NCI-H1048 (cell line): ENCODE results near the gene SCML1.
A peak's percentile ranks its signal among the peaks of the same experiment; 100 is the strongest.

ENCODE experiments used
- DNase-seq: peaks from one replicate; lab custom pipeline; 2025; lab: John Stamatoyannopoulos, UW

Gene SCML1, protein sequence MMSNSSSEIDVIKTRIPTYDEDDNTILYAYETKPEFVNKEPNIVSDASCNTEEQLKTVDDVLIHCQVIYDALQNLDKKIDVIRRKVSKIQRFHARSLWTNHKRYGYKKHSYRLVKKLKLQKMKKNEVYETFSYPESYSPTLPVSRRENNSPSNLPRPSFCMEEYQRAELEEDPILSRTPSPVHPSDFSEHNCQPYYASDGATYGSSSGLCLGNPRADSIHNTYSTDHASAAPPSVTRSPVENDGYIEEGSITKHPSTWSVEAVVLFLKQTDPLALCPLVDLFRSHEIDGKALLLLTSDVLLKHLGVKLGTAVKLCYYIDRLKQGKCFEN

GRCh38 chrX:17736856-17737709, at the start of gene SCML1:
TSS of gene SCML1 (plus strand) at chrX:17737493. CDS start at chrX:17744187, 6,694 bp downstream.
- DNase-seq, result peak; percentile 89

DNA sequence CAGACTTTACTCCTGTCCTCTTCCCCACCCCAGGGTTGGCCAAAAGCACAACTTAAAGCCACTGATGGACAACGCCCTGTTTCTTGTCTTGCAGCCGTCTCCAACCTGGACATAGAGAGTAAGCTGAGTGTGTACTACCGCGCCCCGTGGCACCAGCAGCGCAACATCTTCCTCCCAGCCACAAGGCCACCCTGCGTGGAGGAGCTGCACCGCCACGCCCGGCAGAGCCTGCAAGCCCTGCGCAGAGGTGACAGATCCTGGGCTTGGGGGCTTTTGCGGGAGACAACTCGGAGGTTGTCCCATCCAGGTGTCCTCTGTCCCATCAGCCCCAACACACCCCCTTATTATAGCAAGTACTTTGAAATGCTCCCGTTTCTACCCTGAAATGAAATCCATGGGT, 49.6 kb upstream of the SCML1 start:
- DNase-seq, result no peak

DNA sequence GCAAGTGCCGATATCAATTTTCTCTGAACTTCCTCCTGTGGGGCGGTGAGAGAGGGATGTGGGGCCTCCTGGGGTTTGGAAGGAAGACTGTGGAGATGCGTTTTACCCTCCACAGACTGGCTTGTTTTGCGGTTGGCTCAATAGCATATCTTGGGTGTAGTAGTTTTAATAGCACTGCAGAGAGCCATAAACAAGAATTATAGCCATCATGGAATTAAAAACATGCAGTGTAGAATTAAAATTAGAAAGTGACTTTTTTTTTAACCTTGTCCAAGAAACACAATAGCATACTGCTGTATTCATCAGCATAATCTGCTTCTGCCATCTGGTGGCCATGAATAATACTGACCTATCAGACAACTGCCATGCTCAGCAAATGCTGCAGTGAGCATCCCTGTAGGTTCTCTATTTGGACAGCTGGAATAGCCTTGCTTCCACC, 47.3 kb upstream of the SCML1 start:
- no peak for DNase-seq

- DNase-seq, result no peak
These were observed 44.5 kb upstream of the SCML1 start for GRCh38 chrX:17692709-17693346.

- DNase-seq, result no peak
These were observed 40.1 kb upstream of the SCML1 start for GRCh38 chrX:17697191-17697590.

DNA sequence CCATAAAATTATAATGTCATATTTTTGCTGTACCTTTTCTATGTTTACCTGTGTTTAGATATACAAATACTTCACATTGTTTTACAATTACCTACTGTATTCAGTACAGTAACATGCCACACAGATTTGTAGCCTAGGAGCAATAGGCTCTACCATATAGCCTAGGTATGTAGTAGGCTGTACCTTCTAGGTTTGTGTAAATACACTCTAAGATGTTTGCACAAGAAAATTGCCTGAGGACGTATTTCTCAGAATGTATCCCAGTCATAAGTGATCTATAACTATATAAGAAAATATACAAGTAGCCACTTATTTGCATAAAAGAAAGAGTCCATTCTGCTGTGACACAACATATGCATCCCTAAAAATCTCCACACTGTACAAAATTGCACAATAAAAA, 36.3 kb upstream of the SCML1 start:
- DNase-seq, result no peak

DNA sequence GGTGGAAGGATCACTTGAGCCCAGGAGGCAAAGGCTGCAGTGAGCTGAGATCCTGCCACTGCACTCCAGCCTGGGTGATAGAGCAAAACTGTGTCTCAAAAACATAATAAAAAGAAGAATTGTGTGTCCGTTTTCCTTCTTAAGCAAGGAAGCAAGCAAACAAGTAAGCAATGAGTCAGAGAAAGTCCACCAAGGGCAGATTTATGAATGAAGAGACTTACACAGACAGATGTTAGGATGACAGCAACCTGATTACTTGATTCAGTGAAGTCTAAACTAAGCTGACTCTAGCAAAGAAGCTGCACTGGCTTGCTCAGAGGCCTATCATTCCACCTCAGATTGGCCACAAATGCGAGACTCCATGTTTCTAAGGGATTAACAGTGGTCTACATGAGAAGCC, 34.1 kb upstream of the SCML1 start:
- no peak for DNase-seq

GRCh38 chrX:17705211-17705610, 32.1 kb upstream of the SCML1 start:
- no peak for DNase-seq

DNA sequence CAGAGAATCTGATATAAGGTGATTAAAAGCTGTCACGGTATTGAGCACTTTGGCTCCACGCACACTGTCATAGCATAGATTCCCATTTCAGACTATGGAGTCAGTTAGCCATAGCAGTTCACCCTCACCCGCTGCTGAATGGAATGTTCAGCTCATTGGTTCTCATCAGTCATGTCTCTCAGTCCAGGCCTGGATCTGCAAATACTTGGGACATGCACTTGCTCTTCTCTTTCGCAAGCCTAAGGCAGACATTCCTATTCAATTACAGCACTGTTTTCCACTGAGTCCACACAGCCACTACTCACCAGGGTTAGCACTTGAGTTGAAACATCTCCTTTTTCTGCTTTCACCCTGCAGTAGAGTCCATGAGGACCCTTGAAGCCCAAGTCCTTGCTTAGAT, 30.6 kb upstream of the SCML1 start:
- DNase-seq, result no peak

DNA sequence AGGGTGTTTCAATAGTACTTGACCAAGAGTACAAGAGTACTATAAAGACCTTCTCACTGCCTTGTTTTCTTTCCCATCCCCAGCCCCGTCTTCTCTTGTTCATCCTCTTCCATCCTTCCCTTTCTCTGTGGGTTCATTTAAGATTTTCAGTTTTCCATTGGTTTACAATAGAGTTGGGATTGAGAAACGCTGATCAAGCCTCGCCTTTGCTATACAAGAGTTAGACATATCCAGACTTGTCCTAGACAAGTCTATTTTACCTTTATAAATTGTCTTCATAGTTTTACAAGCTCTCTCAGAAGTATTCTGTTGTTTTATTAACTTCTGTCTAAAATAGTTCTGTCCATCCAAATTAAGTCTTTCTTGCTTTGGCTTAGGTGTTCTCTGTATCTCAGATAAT, 29.6 kb upstream of the SCML1 start:
- DNase-seq, result no peak

GRCh38 chrX:17710871-17711301, 26.4 kb upstream of the SCML1 start:
- no peak for DNase-seq

DNA sequence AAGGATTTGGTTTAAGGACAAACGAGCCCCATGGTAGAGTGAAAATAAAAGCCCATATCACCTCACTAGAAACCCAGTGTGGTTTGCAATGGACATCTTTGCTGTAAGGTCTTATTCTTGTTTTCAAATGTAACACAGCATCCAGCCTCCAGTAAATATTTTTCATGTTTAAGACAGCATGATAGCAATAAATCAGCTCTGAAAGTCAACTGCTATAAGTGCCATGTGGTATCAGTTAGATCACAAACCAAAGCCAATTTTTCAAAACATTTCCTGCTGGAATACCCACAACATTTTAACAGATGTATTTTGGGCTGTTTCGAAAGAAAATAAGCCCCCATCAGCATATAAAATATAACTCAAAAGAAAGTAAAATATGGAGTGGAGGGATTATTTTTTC, 24.0 kb upstream of the SCML1 start:
- DNase-seq, result no peak

DNA sequence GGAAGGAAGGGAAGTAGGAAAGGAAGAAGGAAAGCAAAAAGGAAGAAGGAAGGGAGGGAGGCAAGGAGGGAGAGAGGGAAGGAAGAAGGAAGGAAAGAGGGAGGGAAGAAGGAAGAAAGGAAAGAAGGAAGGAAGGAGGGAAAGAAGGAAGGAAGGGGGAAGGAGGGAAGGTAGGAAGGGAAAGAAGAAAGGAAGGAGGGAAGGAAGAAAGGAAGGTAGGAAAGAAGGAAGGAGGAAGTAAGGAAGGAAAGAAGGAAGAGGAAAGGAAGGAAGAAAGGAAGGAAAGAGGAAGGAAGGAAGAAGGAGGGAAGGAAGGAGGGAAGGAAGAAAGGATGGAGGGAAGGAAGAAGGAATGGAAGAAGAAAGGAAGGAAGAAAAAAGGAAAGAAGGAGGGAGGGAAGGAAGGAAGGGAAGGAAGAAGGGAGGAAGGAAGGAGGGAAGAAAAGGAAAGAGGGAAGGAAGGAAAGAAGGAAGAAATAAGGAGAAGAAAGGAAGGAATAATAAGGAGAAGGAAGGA, 18.6 kb upstream of the SCML1 start:
- no peak for DNase-seq

DNA sequence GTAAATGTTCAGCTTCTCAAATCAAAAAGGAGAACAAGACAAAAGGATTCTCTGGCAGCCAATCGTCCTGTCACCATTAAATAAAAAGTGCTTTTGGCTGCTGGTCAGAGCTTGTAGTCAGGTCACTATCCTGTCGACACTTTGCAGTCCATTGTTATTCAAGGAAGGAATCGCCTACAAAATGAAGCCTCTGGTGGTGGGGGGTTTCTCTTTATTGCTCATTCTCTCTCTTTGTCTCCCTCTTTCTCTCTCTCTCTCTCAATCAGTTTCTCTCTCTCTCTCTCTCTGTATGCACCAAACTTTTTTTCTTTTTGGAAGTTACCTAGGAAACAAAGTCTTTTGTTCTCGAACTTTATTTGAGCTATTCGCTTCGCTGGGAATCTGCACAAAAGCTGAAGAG, 17.6 kb upstream of the SCML1 start:
- no peak for DNase-seq

- no peak for DNase-seq
These were observed 15.6 kb upstream of the SCML1 start for GRCh38 chrX:17721715-17722114.

- DNase-seq, result no peak
These were observed 12.1 kb upstream of the SCML1 start for GRCh38 chrX:17725181-17725580.

DNA sequence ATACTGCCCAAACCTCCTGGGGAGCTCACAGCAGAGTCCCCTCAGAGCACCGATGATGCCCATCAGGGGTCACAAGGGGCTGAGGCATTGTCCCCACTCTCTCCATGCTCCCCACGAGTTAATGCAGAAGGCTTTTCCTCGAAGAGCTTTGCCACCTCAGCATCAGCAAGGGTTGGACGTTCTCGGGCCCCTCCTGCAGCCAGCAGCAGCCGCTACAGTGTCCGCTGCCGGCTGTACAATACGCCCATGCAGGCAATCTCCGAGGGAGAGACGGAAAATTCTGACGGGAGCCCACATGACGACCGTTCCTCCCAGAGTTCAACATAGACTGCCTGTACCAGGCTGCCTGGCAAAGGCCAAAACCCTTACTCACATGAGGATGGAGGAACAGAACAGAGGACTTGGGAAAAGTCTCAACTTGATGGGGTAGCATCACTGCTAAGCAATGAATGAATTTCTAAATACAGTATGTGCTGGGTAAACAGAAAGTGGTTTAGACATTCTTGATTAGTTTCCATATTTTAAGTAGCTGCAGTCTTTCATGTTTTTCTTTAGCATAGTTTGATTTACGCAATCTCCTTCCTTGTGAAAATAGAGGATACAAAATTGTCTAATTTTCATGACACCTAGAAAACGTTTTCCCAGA, 5.0 kb upstream of the SCML1 start:
- no peak for DNase-seq

DNA sequence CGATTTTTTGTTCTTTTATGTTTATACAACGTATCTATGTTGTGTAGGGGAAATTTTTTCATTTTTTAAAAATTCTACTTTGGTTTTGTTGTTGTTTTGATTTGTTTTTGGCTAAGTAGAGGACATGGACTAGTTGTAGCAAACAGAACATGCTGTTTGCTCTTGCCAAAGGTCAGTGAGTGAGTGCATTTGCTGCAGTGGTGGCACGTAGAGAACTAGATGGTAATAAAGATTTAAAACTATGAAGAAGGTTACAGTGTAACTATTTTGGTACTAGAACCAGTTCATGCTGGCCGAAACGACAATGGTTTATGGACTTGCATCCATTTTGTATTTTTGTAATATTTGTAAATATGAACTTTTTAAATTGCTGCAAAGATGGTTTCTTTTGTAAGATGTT, 1.9 kb upstream of the SCML1 start:
- no peak for DNase-seq

GRCh38 chrX:17736478-17736855, 826 bp upstream of the SCML1 start:
- no peak for DNase-seq

DNA sequence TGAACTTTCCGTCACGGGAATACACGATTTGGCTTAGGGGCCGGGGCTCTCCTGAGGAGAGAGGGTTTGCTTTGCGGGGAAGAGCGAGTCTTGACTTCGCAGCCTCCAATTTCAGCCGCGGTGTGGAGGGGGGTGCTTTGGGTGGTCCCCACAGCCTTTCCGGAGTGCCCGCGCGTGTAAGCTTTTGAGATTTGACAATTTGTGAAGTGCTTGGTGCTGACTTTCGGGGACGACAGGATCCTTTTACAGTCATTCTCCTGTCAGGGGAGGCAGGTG, 355 bp downstream of the SCML1 start:
- DNase-seq, result no peak

GRCh38 chrX:17737986-17738713, 857 bp downstream of the SCML1 start:
- DNase-seq, result no peak
